ENCODE results near the gene SFSWAP.
"Not testable (repeated sequence)": the region's sequence is repeated elsewhere in the genome, so short reads cannot be mapped to it uniquely, and the experiment has no call there.

The SFSWAP gene
- total RNA-seq = 23.0 to 54.8 (median 42.7) reads per million in 18 experiments

GRCh38 chr12:131710464-131711457 lies at the start of gene SFSWAP:
Gene SFSWAP, plus strand, starts transcription at chr12:131711090. Its CDS starts 140 bp downstream, at chr12:131711230.
- DNase-seq = peak; percentile 68 to 80

- not testable (repeated sequence) for DNase-seq
Measured at GRCh38 chr12:131661170-131661985, 49.5 kb upstream of the SFSWAP start.

- DNase-seq = not testable (repeated sequence)
Measured at GRCh38 chr12:131661986-131662288, 49.0 kb upstream of the SFSWAP start.

GRCh38 chr12:131662346-131662745 lies 48.5 kb upstream of the SFSWAP start:
- not testable (repeated sequence) for DNase-seq

GRCh38 chr12:131665666-131666065 lies 45.2 kb upstream of the SFSWAP start:
- DNase-seq = not testable (repeated sequence)

GRCh38 chr12:131666486-131666885 lies 44.4 kb upstream of the SFSWAP start:
- DNase-seq = not testable (repeated sequence)

DNA sequence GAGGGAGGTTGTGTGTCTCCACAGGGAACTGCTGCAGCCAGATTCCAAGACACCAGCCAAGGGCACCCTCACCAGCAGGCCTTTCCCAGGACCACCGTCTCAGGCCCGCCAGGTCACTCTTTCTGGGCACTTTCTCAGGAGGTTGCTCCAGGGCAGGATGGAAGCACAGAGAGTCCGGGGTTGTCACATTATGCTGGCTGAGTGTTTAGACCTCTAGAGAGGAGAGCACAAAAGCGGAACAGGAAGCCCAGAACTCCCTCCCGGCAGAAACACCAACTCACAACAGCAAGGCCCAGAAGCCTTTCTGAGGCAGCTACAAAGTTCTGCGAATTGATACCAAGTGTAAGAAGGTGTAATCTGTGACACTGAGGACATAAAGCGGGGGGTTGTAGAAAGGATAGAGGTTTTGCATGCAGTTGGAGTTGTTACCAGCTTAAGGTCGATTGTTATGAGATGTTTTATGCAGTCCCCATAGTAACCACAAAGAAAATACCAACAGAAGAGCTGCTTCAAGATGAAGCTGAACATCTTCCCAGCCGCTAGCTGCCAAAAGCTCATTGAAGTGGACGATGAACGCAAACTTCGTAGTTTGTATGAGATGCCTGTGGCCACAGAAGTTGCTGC lies 43.8 kb upstream of the SFSWAP start:
- peak; percentile 56 to 57 for DNase-seq

- DNase-seq = no peak
Measured at GRCh38 chr12:131671276-131671675, 39.6 kb upstream of the SFSWAP start.

DNA sequence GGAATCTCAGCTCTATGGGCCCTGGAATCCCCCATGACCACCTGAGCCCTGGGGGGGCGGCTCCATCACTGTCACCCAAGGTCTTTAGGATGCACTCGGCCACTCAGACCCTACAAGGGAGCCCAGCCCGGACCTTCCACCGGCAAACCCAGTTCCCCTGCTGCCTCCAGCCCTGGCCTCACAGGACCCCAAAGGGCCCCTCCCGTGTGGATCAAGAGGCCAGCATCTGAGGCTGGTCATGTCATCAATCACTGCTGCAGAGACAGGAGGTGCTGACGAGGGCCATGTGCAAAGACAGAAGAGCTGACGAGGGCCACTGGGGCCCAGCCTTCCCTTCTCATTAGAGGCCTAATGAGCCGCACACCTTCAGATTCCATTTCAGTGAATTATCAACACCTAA lies 39.0 kb upstream of the SFSWAP start:
- no peak for DNase-seq

DNA sequence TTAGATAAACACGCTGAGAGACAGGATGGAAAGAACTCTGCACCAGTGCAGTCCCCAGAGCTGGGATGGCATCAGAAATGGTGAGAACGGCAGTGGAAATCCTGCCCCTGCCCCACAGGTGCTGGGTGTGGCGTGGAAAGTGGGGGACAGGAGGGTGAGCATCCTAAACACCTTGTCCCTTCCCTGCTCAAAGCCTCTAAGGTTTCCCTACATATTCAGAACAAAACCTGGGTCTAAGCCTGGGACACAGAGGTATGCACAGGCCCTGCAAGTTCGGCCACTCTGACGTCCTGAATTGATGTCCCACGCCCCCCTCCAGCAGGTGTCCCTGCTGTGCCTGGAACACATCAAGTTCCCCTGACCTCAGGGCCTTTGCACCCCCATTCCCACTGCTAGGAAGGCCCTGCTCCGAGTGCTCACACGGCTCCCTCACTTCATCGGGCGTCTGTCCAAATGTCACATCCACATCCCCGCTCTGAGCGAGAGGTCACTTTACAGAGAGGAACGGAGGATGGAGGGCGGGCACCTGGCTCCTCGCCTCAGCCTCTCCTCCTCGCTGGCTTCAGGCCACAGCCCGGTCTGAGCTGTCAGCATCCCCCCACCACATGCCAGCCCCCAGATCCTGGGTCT lies 38.5 kb upstream of the SFSWAP start:
- DNase-seq = no peak

GRCh38 chr12:131672941-131673887 lies 37.7 kb upstream of the SFSWAP start:
- peak; percentile 34 to 70 for DNase-seq

DNA sequence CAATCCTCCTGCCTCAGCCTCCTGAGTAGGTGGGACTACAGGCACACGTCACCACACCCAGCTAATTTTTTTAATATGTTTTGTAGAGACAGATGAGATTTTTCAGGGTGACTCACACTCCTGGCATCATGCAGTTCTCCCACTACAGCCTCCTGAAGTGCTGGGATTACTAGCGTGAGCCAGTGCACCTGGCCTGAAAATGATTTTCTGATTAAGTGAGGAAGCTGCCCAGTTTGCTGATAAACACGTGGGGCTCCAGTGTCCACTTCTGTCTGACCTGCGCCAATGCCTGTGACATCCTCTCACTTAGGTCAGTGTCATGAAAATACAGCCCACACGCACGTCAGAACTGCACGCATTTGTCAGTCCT lies 37.0 kb upstream of the SFSWAP start:
- DNase-seq = no peak

DNA sequence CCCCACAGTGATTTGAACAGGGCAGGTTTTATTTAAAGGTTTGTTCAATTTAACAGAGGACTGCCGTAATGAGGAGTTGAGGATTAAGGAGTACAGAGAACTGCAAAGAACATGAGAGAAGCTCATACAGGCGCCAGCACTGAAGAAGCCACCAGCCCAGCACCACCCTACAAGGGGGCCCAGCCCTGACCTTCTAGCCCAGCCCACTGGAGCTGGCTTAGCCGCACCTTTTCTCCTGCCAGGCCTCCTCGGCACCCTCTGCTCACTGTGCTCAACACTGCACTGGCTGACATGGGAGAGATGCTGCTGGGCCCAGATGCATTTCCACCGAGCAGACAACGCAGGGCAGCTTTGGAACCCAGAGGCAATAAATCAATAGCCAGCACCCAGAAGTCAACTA lies 36.5 kb upstream of the SFSWAP start:
- no peak for DNase-seq

DNA sequence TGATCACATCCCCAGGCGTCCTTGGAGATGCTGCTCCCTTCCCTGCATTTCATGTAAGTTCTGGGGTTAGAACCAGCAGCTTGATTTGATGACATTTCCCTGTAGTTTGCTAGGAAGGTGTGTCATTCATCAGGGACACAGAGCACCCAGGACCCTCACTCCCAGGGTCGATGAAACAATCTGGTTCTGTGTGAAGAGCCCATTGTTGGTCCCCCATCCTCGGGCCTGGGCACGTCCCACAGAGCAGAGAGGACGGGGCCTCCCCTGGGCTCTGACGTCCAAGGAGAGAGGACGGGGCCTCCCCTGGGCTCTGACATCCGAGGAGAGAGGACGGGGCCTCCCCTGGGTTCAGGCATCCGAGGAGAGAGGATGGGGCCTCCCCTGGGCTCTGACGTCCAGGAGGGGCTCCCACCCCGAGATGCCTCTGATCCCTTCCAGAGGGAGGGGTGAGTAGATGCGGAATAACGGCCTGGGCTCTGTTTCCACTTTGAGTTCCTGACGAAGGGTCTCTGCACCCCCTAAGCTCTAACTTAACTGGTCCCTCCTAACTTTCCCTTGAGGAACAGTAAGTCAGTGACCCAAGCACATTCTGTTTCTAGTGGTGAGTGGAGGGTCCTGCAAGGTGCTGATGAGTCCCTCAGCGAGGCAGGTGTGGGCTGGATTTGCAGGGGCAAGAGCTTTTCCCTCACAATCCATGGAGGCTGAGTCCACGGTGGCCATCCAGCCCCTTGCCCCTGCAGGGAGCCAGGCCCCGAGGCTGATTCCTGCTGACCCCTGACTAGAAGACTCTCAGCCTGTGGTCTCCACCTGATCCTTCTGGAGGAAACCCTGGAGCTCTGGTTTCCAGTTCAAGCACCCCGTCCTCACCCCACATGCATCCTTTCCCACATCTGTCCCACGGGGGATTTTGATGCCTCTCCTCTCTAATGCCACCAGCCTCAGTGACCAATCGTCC lies 35.5 kb upstream of the SFSWAP start:
- DNase-seq = no peak

- DNase-seq = no peak
Measured at GRCh38 chr12:131676544-131676943, 34.3 kb upstream of the SFSWAP start.

- DNase-seq = not testable (repeated sequence)
Measured at GRCh38 chr12:131677067-131677466, 33.8 kb upstream of the SFSWAP start.

DNA sequence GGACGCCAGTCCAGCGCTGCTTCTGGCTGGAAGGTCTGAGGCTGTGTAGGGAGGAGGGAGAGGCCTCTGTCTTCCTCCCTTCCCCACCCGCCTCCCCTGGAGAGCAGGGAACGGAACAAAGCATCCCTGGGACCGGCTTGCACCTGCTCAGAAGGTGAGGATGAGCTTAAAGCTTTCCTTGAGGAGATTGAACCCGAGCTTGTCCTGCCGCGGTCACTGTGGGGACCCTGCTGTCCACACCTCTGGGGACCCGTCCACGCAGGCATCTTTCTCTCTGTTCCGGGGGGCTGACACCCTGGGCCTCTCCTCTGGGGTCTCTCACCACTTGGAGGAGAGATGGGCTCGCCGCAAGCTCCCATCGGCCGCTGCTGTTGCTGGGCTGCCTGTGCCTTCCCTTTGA lies 33.2 kb upstream of the SFSWAP start:
- DNase-seq = no peak

GRCh38 chr12:131678389-131679181 lies 32.3 kb upstream of the SFSWAP start:
- not testable (repeated sequence) for DNase-seq

- not testable (repeated sequence) for DNase-seq
Measured at GRCh38 chr12:131679186-131679585, 31.7 kb upstream of the SFSWAP start.

Data from inflammatory macrophage (primary cell).